ENCODE data around the gene PARP16. TPM values are rescaled to one million over a fixed set of nuclear protein-coding genes. Genes with fewer than 3 reads are reported as not detected.
"Not testable (repeated sequence)": the region's sequence is repeated elsewhere in the genome, so short reads cannot be mapped to it uniquely, and the experiment has no call there.

PARP16 gene
- total RNA-seq, 1 experiment from 2014 or later, result 9.7 TPM

DNA sequence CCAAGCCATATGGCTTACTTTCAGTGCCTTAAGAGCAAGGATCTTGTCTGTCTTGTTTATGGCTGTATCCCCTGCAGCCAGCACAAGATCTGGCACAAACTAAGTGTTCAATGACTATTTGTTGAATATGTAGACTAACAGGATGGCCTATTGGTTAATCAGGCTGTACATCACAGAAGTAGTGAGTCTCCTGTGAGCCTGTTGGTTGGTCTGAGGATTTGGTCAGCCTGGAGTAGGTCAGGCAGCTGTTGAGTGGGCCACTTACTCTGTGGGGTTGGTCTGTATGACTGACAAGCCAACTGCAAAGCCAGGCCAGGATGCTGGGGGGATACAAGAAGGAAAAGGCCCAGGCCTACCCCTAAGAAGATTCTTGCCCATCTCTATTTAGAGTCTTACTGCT is 42.0 kb downstream of the PARP16 start:
- no peak overlapping the region for H3K4me2 ChIP-seq (ENCODE audit: low read length)
- no peaks in the 10 kb centered on the region for H3K79me2 ChIP-seq (ENCODE audit: insufficient read depth, low read length)
- ATAC-seq (no peak), DNase-seq (ENCODE audit: low read depth, low spot score) (no peak)
- no peaks in the 10 kb centered on the region for H3K36me3 ChIP-seq (ENCODE audit: control insufficient read depth in 1 of 2, insufficient read depth in 2 of 2, low read length in 2 of 2)
- TF ChIP-seq, protein P1, sequence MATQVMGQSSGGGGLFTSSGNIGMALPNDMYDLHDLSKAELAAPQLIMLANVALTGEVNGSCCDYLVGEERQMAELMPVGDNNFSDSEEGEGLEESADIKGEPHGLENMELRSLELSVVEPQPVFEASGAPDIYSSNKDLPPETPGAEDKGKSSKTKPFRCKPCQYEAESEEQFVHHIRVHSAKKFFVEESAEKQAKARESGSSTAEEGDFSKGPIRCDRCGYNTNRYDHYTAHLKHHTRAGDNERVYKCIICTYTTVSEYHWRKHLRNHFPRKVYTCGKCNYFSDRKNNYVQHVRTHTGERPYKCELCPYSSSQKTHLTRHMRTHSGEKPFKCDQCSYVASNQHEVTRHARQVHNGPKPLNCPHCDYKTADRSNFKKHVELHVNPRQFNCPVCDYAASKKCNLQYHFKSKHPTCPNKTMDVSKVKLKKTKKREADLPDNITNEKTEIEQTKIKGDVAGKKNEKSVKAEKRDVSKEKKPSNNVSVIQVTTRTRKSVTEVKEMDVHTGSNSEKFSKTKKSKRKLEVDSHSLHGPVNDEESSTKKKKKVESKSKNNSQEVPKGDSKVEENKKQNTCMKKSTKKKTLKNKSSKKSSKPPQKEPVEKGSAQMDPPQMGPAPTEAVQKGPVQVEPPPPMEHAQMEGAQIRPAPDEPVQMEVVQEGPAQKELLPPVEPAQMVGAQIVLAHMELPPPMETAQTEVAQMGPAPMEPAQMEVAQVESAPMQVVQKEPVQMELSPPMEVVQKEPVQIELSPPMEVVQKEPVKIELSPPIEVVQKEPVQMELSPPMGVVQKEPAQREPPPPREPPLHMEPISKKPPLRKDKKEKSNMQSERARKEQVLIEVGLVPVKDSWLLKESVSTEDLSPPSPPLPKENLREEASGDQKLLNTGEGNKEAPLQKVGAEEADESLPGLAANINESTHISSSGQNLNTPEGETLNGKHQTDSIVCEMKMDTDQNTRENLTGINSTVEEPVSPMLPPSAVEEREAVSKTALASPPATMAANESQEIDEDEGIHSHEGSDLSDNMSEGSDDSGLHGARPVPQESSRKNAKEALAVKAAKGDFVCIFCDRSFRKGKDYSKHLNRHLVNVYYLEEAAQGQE (IDR thresholded peaks at IDR 0.05; ENCODE audit: low read depth), result no peak
- no peak for TF ChIP-seq EZH2phosphoT487 (IDR thresholded peaks at IDR 0.05; ENCODE audit: borderline replicate concordance)
- TF ChIP-seq MAX (IDR thresholded peaks at IDR 0.05), result no peak
- no peak for TF ChIP-seq EZH2 (IDR thresholded peaks at IDR 0.05)
- TF ChIP-seq POLR2AphosphoS5 (IDR thresholded peaks at IDR 0.05; ENCODE audit: low read depth, low read length), result no peak
- TF ChIP-seq FOSL1 (IDR thresholded peaks at IDR 0.05; ENCODE audit: low read depth), result no peak
- no peak for TF ChIP-seq SP1 (IDR thresholded peaks at IDR 0.05; ENCODE audit: low read depth)
- TF ChIP-seq TCF7L2 (IDR thresholded peaks at IDR 0.05; ENCODE audit: borderline replicate concordance, extremely low read depth, insufficient read depth, insufficient read length), result no peak
- no peak overlapping the region for H3K27ac ChIP-seq (ENCODE audit: low read depth, low read length)
- intact Hi-C loops (cut with micrococcal nuclease), result no loop called here
- no peaks in the 10 kb centered on the region for H3K4me1 ChIP-seq (ENCODE audit: control insufficient read depth in 1 of 2, insufficient read depth in 2 of 2, low read length in 2 of 2)
- no peak overlapping the region for H2AFZ ChIP-seq (ENCODE audit: low read depth, low read length, poor library complexity, severe bottlenecking)
- H3K9ac ChIP-seq (ENCODE audit: low read length), result no peak overlapping the region
- H3K9me3 ChIP-seq (ENCODE audit: control insufficient read depth in 1 of 2, insufficient read depth in 1 of 2, low read depth in 1 of 2, low read length in 2 of 2), result no peaks in the 10 kb centered on the region
- ChIA-PET RAD21 (ENCODE audit: low non-redundant PET in 1 of 2, low total read pairs in 2 of 2, uncharacterized antibody in 2 of 2, unreplicated experiment in 2 of 2) (no interaction called here), POLR2A (no interaction called here), CTCF (no interaction called here)
- H4K20me1 ChIP-seq (ENCODE audit: insufficient read depth), result no peaks in the 10 kb centered on the region
- no peak overlapping the region for H3K4me3 ChIP-seq (replicated peaks in 1 of 2; ENCODE audit: low read depth in 1 of 2, low read length in 2 of 2)
- no peaks in the 10 kb centered on the region for H3K9me2 ChIP-seq (ENCODE audit: insufficient read depth)
- BruUV-seq (replicated peaks), result no TSS peak
- no peaks in the 10 kb centered on the region for H3K27me3 ChIP-seq (ENCODE audit: insufficient read depth, low read length)

DNA sequence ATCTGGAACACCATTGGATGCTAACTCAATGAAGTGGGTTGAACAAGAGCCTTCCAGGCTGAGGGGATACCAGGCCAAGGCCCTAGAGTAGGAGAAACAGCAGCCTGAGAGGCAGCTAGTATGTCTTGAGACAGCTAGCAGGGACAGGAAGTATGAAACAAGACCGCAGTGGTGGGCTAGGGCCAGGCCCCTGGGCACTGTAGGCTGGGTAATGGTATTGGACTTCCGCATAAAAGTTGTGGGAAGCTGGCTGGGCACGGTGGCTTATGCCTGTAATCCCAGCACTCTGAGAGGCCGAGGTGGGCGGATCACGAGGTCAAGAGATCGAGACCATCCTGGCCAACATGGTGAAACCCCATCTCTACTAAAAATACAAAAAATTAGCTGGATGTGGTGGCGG is 50.2 kb downstream of the PARP16 start:
- H3K27ac ChIP-seq (ENCODE audit: low read depth, low read length); intact Hi-C loops (cut with micrococcal nuclease); H3K4me3 ChIP-seq (replicated peaks in 1 of 2; ENCODE audit: low read depth in 1 of 2, low read length in 2 of 2); BruUV-seq (replicated peaks); H3K79me2 ChIP-seq (ENCODE audit: insufficient read depth, low read length); RAD21 ChIA-PET (ENCODE audit: low non-redundant PET in 1 of 2, low total read pairs in 2 of 2, uncharacterized antibody in 2 of 2, unreplicated experiment in 2 of 2); H3K4me2 ChIP-seq (ENCODE audit: low read length); ATAC-seq; DNase-seq (ENCODE audit: low read depth, low spot score); H4K20me1 ChIP-seq (ENCODE audit: insufficient read depth); H3K9me2 ChIP-seq (ENCODE audit: insufficient read depth); H3K9ac ChIP-seq (ENCODE audit: low read length); H3K36me3 ChIP-seq (ENCODE audit: control insufficient read depth in 1 of 2, insufficient read depth in 2 of 2, low read length in 2 of 2); CTCF ChIA-PET; H3K9me3 ChIP-seq (ENCODE audit: control insufficient read depth in 1 of 2, insufficient read depth in 1 of 2, low read depth in 1 of 2, low read length in 2 of 2); H3K27me3 ChIP-seq (ENCODE audit: insufficient read depth, low read length); H3K4me1 ChIP-seq (ENCODE audit: control insufficient read depth in 1 of 2, insufficient read depth in 2 of 2, low read length in 2 of 2); H2AFZ ChIP-seq (ENCODE audit: low read depth, low read length, poor library complexity, severe bottlenecking): not testable (repeated sequence)
- POLR2A ChIA-PET, result interaction anchor here (1.0 kb wide), 1 partner anchor 68 kb away, joined by 3 read pairs; the partner anchor contains the start of gene RNU5B-1

Measured in HCT116 (cell line).